ENCODE results near the gene GID8. TPM values are rescaled to one million over a fixed set of nuclear protein-coding genes. Genes with fewer than 3 reads are reported as not detected.

Gene GID8
- total and polyA plus RNA-seq, 2 of the 13 experiments (the other 11 are each of a cell fraction or from before 2014, with no cell fraction given), result 39.6 to 59.8 TPM

GRCh38 chr20:62952373-62952967 lies 14.5 kb downstream of the GID8 start, which contains the start of gene SLC17A9 (continued):
- TF ChIP-seq ARNT2 (CRISPR knock-in tag; IDR thresholded peaks at IDR 0.05; ENCODE audit: low read depth), result peak; percentile 92
- TF ChIP-seq ZFAT (CRISPR knock-in tag; conservative IDR thresholded peaks at IDR 0.05), result no peak
- TF ChIP-seq ZSCAN21 (CRISPR knock-in tag; IDR thresholded peaks at IDR 0.05; ENCODE audit: borderline replicate concordance), result peak; percentile 96
- TF ChIP-seq MTA1 (CRISPR knock-in tag; IDR thresholded peaks at IDR 0.05; ENCODE audit: borderline replicate concordance), result no peak
- peak; percentile 48; the same call in 1 of the 2 replicates for TF ChIP-seq THAP9 (CRISPR knock-in tag; IDR thresholded peaks at IDR 0.05; ENCODE audit: borderline replicate concordance)
- peak; percentile 97 for TF ChIP-seq HIVEP1 (CRISPR knock-in tag; IDR thresholded peaks at IDR 0.05)
- TF ChIP-seq CBX2 (IDR thresholded peaks at IDR 0.05; ENCODE audit: low read depth, low read length), result no peak
- TF ChIP-seq CBX2 (CRISPR knock-in tag; IDR thresholded peaks at IDR 0.05; ENCODE audit: low read depth), result 0 out of 2 replicates have a peak, but pooled peaks have one; percentile 18
- peak; percentile 39; the same call in 1 of the 2 replicates for TF ChIP-seq ZNF280D (CRISPR knock-in tag; IDR thresholded peaks at IDR 0.05)
- peak; percentile 80 for TF ChIP-seq ZNF18 (CRISPR knock-in tag; IDR thresholded peaks at IDR 0.05; ENCODE audit: insufficient replicate concordance)
- TF ChIP-seq ARID4A (CRISPR knock-in tag; IDR thresholded peaks at IDR 0.05; ENCODE audit: borderline replicate concordance), result peak; percentile 91
- peak; percentile 93 for TF ChIP-seq MED1 (CRISPR knock-in tag; IDR thresholded peaks at IDR 0.05)
- TF ChIP-seq GABPB1 (CRISPR knock-in tag; IDR thresholded peaks at IDR 0.05), result peak; percentile 87
